Endothelial cell (in vitro differentiated cells): ENCODE measurements around the gene RNF133. TPM values are rescaled to one million over a fixed set of nuclear protein-coding genes. Genes with fewer than 3 reads are reported as not detected.

ENCODE experiments used
- DNase-seq: peaks from one replicate; pipeline ENCODE4 v3.0.0; 2021; ENCODE audit warnings: low spot score
- H3K27ac Mint-ChIP-seq: one replicate; pipeline ENCODE4 v1.8.0; 2021; ENCODE audit warnings: mixed read lengths, inconsistent platforms; ENCODE audit not compliant: unreplicated experiment
- H3K27me3 Mint-ChIP-seq: one replicate; pipeline ENCODE4 v1.8.0; 2021; ENCODE audit warnings: mild to moderate bottlenecking, moderate library complexity, mixed read lengths, inconsistent platforms; ENCODE audit not compliant: unreplicated experiment
- H3K36me3 Mint-ChIP-seq: one replicate; pipeline ENCODE4 v1.8.0; 2021; ENCODE audit warnings: mild to moderate bottlenecking, low read depth, mixed read lengths, inconsistent platforms; ENCODE audit not compliant: unreplicated experiment
- H3K4me1 Mint-ChIP-seq: one replicate; pipeline ENCODE4 v1.8.0; 2021; ENCODE audit warnings: mild to moderate bottlenecking, mixed read lengths, inconsistent platforms; ENCODE audit not compliant: unreplicated experiment
- H3K4me3 Mint-ChIP-seq: one replicate; pipeline ENCODE4 v1.8.0; 2021; ENCODE audit warnings: mild to moderate bottlenecking, mixed read lengths, inconsistent platforms; ENCODE audit not compliant: unreplicated experiment
- H3K9me3 Mint-ChIP-seq: one replicate; pipeline ENCODE4 v1.8.0; 2021; ENCODE audit warnings: mixed read lengths, inconsistent platforms; ENCODE audit not compliant: unreplicated experiment
- total RNA-seq: library from RNA; stranded (reverse); fragmentation: NEBNext Ultra II Directional; extraction: Animal tissue kit (Norgen Biotek cat#: 25700); gene quantifications from one replicate; pipeline ENCODE4 v1.2.1, GENCODE V29; 2021; ENCODE audit not compliant: unreplicated experiment
- TF ChIP-seq, protein P1 (sequence below): fragments of 200-600 bp; sonication (generic); IDR thresholded peaks from one replicate; pipeline ENCODE4 v1.5.0; 2021; ENCODE audit warnings: antibody characterized with exemption; ENCODE audit not compliant: unreplicated experiment

The RNF133 gene
- total RNA-seq, 1 donor from 2014 or later = 0.49 TPM

DNA sequence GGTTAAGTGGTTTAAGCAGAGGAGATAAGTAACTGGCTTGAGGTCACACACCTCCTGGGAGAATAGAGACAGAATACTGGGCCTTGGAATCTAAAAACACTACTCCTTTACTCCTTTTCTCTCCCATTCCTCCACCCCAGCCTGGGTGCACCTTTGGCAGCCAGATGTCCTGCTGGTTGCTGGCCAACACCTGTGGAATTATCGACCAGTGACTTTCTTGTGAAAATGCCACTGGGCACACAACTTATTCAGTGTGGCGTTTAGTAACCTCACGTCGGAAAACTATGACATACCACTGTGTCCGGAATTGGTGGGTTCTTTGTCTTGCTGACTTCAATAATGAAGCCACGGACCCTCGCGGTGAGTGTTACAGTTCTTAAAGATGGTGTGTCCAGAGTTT lies 26.4 kb downstream of the RNF133 start:
- TF ChIP-seq, protein P1, sequence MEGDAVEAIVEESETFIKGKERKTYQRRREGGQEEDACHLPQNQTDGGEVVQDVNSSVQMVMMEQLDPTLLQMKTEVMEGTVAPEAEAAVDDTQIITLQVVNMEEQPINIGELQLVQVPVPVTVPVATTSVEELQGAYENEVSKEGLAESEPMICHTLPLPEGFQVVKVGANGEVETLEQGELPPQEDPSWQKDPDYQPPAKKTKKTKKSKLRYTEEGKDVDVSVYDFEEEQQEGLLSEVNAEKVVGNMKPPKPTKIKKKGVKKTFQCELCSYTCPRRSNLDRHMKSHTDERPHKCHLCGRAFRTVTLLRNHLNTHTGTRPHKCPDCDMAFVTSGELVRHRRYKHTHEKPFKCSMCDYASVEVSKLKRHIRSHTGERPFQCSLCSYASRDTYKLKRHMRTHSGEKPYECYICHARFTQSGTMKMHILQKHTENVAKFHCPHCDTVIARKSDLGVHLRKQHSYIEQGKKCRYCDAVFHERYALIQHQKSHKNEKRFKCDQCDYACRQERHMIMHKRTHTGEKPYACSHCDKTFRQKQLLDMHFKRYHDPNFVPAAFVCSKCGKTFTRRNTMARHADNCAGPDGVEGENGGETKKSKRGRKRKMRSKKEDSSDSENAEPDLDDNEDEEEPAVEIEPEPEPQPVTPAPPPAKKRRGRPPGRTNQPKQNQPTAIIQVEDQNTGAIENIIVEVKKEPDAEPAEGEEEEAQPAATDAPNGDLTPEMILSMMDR = no peak
- H3K27ac Mint-ChIP-seq = no peak overlapping the region
- H3K36me3 Mint-ChIP-seq = no peaks in the 10 kb centered on the region
- no peaks in the 10 kb centered on the region for H3K9me3 Mint-ChIP-seq
- H3K27me3 Mint-ChIP-seq = peaks cover 2% of the 10 kb centered on the region
- no peak overlapping the region for H3K4me3 Mint-ChIP-seq
- DNase-seq = no peak
- peaks cover 22% of the 10 kb centered on the region for H3K4me1 Mint-ChIP-seq

DNA sequence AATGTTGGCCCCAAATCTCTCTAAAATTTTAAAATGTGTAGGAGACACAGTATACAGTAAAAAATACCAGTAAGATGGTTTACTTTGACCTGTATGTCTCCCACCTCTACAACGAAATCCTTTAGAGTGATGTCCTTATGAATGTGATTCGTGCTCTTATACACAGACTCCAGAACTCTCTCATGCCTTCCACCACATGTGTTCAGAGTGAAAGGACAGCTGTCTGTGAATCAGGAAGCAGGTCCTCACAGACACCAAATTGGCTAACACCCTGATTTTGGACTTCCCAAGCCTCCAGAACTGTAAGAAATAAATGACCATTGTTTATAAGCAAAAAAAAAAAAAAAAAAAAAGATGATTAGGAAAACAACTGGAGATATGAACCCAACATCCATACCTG lies 35.2 kb downstream of the RNF133 start:
- Mint-ChIP-seq H3K9me3 (no peaks in the 10 kb centered on the region), H3K27me3 (no peaks in the 10 kb centered on the region), H3K27ac (no peak overlapping the region), H3K4me3 (no peak overlapping the region), H3K4me1 (no peaks in the 10 kb centered on the region), H3K36me3 (no peaks in the 10 kb centered on the region)
- TF ChIP-seq, protein P1 = no peak
- DNase-seq = no peak

DNA sequence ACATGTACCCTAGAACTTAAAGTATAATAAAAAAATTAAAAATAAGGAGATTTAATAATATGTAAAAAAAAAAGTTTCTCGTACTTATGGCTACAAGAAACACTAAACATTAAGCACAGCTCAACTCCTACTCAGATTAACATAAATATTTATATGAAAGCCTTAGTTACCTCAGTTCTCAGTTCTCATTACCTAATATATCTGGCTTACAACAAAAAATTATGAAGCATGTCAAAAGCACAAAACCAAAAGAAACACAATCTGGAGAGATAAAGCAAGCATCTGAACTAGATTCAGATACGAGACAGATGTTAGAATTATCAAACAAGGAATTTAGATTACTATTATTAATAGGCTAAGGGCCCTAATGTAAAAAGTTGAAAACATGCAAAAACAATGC lies 40.1 kb downstream of the RNF133 start:
- no peaks in the 10 kb centered on the region for H3K9me3 Mint-ChIP-seq

GRCh38 chr7:122653685-122654084 lies 45.2 kb downstream of the RNF133 start:
- H3K4me3 Mint-ChIP-seq = no peak overlapping the region

More for the DNA sequence above, 40.1 kb downstream of the RNF133 start:
- no peak for DNase-seq
- Mint-ChIP-seq H3K27me3 (no peaks in the 10 kb centered on the region), H3K36me3 (no peaks in the 10 kb centered on the region), H3K27ac (no peak overlapping the region), H3K4me1 (no peaks in the 10 kb centered on the region), H3K4me3 (no peak overlapping the region)
- TF ChIP-seq, protein P1 = no peak

GRCh38 chr7:122652876-122653275 lies 46.0 kb downstream of the RNF133 start:
- H3K36me3 Mint-ChIP-seq = no peaks in the 10 kb centered on the region
- H3K4me3 Mint-ChIP-seq = no peak overlapping the region
- no peak for DNase-seq
- H3K9me3 Mint-ChIP-seq = no peaks in the 10 kb centered on the region
- TF ChIP-seq, protein P1 = no peak
- H3K27me3 Mint-ChIP-seq = peaks cover 3% of the 10 kb centered on the region
- H3K27ac Mint-ChIP-seq = no peak overlapping the region
- peaks cover 5% of the 10 kb centered on the region for H3K4me1 Mint-ChIP-seq

More at GRCh38 chr7:122653685-122654084, 45.2 kb downstream of the RNF133 start:
- H3K36me3 Mint-ChIP-seq = no peaks in the 10 kb centered on the region
- TF ChIP-seq, protein P1 = no peak
- peaks cover 3% of the 10 kb centered on the region for H3K27me3 Mint-ChIP-seq
- H3K9me3 Mint-ChIP-seq = no peaks in the 10 kb centered on the region
- DNase-seq = no peak
- no peak overlapping the region for H3K27ac Mint-ChIP-seq
- peaks cover 5% of the 10 kb centered on the region for H3K4me1 Mint-ChIP-seq
